Smooth muscle cell (in vitro differentiated cells): ENCODE data around the gene PURA. TPM values are rescaled to one million over a fixed set of nuclear protein-coding genes. Genes with fewer than 3 reads are reported as not detected.

Experiments
- DNase-seq: peaks from one replicate; lab custom pipeline; 2025; ENCODE audit not compliant: unreplicated experiment; lab: John Stamatoyannopoulos, UW
- H2AFZ ChIP-seq: fragments of 200-600 bp; sonication (generic); 2 replicates; pipeline ENCODE4 v1.6.0; 2016; ENCODE audit warnings: antibody characterized with exemption, low read depth, mild to moderate bottlenecking
- H3F3A ChIP-seq: fragments of 200-600 bp; sonication (generic); 2 replicates; pipeline ENCODE4 v1.6.0; 2017; ENCODE audit warnings: antibody characterized with exemption, low read depth
- H3K27ac ChIP-seq: fragments of 200-600 bp; sonication (generic); 2 replicates; pipeline ENCODE4 v1.5.1; 2016; ENCODE audit warnings: low read depth, mild to moderate bottlenecking
- H3K27me3 ChIP-seq: fragments of 200-600 bp; sonication (generic); 2 replicates; pipeline ENCODE4 v1.6.1; 2016; ENCODE audit warnings: low read depth, mild to moderate bottlenecking
- H3K36me3 ChIP-seq: fragments of 200-600 bp; sonication (generic); 2 replicates; pipeline ENCODE4 v1.5.1; 2016; ENCODE audit warnings: low read depth
- H3K4me1 ChIP-seq: fragments of 200-600 bp; sonication (generic); 2 replicates; pipeline ENCODE4 v1.5.1; 2016; ENCODE audit warnings: low read depth
- H3K4me2 ChIP-seq: fragments of 200-600 bp; sonication (generic); 2 replicates; pipeline ENCODE4 v1.6.0; 2016; ENCODE audit warnings: mild to moderate bottlenecking
- H3K4me3 ChIP-seq: fragments of 200-600 bp; sonication (generic); 2 replicates; pipeline ENCODE4 v1.5.1; 2016; ENCODE audit warnings: mild to moderate bottlenecking
- H3K79me2 ChIP-seq: fragments of 200-600 bp; sonication (generic); 2 replicates; pipeline ENCODE4 v1.6.0; 2016; ENCODE audit warnings: low read depth, mild to moderate bottlenecking
- H3K9ac ChIP-seq: fragments of 200-600 bp; sonication (generic); 2 replicates; pipeline ENCODE4 v1.6.0; 2016; ENCODE audit warnings: low read depth
- H3K9me3 ChIP-seq: fragments of 200-600 bp; sonication (generic); replicated peaks from 2 replicates; pipeline ENCODE4 v1.5.1; 2016; ENCODE audit warnings: low read depth
- H4K20me1 ChIP-seq: fragments of 200-600 bp; sonication (generic); 2 replicates; pipeline ENCODE4 v1.6.0; 2016; ENCODE audit warnings: low read depth
- CTCF ChIP-seq: fragments of 200-600 bp; sonication (generic); IDR thresholded peaks from 2 replicates; pipeline ENCODE4 v1.5.1; 2017; ENCODE audit warnings: borderline replicate concordance, mild to moderate bottlenecking, antibody characterized with exemption; ENCODE audit not compliant: insufficient read depth, poor library complexity, severe bottlenecking
- WGBS: methylation state at CpG from one replicate; pipeline ENCODE4 v1.1.7; 2016; ENCODE audit warnings: low lambda C conversion rate; 5-methylcytosine and 5-hydroxymethylcytosine counted together
- polyA plus RNA-seq: library from polyadenylated mRNA; unstranded; fragments of >200 nt; fragmentation: Nextera tagmentation; extraction: Ambion mirVana; gene quantifications from 2 replicates; pipeline ENCODE4 v1.2.1, GENCODE V29; 2016
- total RNA-seq: library from RNA; depleted of rRNA; stranded (reverse); fragments of >200 nt; gene quantifications from 2 replicates; pipeline ENCODE4 v1.2.3, GENCODE V29; 2014

Gene PURA
- total and polyA plus RNA-seq, 2 experiments from 2014 or later = 5.2 to 9.4 TPM

GRCh38 chr5:140162781-140163180, 48.9 kb downstream of the PURA start:
- Histone ChIP-seq H3K27me3 (no peaks in the 10 kb centered on the region), H3K79me2 (no peaks in the 10 kb centered on the region), H2AFZ (no peak overlapping the region), H4K20me1 (no peaks in the 10 kb centered on the region), H3K4me2 (no peak overlapping the region), H3K36me3 (no peaks in the 10 kb centered on the region), H3K9ac (no peak overlapping the region), H3F3A (no peaks in the 10 kb centered on the region), H3K4me3 (no peak overlapping the region), H3K4me1 (no peaks in the 10 kb centered on the region), H3K27ac (no peak overlapping the region), H3K9me3 (no peaks in the 10 kb centered on the region)
- TF ChIP-seq CTCF = no peak
- WGBS = 83% methylated on average over 5 of the region's 5 CpGs
- DNase-seq = no peak

GRCh38 chr5:140165101-140165922, 51.4 kb downstream of the PURA start:
- H3K9me3 ChIP-seq = no peaks in the 10 kb centered on the region
- no peak overlapping the region for H3K9ac ChIP-seq

DNA sequence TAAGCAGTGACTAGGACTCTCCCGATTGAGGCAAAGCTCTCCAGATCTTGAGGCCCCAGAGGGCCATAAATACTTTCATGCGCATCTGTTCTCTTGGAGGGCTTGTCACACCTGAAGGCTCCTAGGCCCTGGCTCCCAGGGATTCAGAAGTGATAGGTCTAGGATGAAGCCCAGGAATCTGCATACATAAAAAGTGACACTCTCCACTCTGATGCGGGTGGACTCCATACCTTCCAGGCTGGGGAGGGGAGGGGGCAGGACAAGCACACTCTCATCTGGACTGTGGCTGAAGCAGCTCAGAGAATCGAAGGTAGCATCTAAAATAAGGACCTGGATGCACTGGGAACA, 52.0 kb downstream of the PURA start:
- DNase-seq = no peak
- Histone ChIP-seq H3K4me2 (no peak overlapping the region), H3K36me3 (no peaks in the 10 kb centered on the region), H4K20me1 (no peaks in the 10 kb centered on the region), H3K4me3 (no peak overlapping the region), H3K27ac (no peak overlapping the region), H3F3A (no peaks in the 10 kb centered on the region), H3K4me1 (no peaks in the 10 kb centered on the region), H2AFZ (no peak overlapping the region), H3K9ac (no peak overlapping the region), H3K27me3 (no peaks in the 10 kb centered on the region), H3K9me3 (no peaks in the 10 kb centered on the region), H3K79me2 (no peaks in the 10 kb centered on the region)
- TF ChIP-seq CTCF = no peak
- WGBS = 56% methylated on average over 4 of the region's 4 CpGs

More at GRCh38 chr5:140165101-140165922, 51.4 kb downstream of the PURA start:
- Histone ChIP-seq H2AFZ (no peak overlapping the region), H3K4me2 (no peak overlapping the region), H4K20me1 (no peaks in the 10 kb centered on the region), H3K36me3 (no peaks in the 10 kb centered on the region), H3K79me2 (no peaks in the 10 kb centered on the region), H3F3A (no peaks in the 10 kb centered on the region), H3K4me3 (no peak overlapping the region), H3K27ac (no peak overlapping the region), H3K4me1 (no peaks in the 10 kb centered on the region), H3K27me3 (no peaks in the 10 kb centered on the region)
- TF ChIP-seq CTCF = no peak
- WGBS = 84% methylated on average over 4 of the region's 5 CpGs
- DNase-seq = no peak

DNA sequence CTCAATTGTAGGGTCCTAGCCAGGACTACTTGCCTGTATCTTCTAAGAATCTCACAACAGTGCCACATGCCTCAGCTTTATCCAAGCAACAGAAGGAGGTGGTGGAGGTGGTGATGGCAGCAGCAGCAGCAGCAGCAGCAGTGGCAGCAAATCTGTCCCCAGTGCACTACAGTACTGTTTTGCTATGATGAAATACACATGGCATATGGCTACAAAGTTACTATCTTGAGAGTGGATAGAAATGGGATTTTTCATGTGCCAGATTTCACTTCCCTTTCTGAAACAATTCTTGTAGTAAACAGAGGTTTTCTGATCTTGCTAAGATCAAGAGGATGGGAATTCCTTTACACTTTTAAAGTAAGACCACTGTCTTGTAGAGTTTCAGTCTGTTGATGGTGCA, 53.0 kb downstream of the PURA start:
- H3K4me2 ChIP-seq = no peak overlapping the region
- no peak overlapping the region for H3K9ac ChIP-seq
- no peak for TF ChIP-seq CTCF
- H3F3A ChIP-seq = no peaks in the 10 kb centered on the region
- no peaks in the 10 kb centered on the region for H3K79me2 ChIP-seq
- H2AFZ ChIP-seq = no peak overlapping the region
- H3K27me3 ChIP-seq = no peaks in the 10 kb centered on the region
- H3K4me1 ChIP-seq = no peaks in the 10 kb centered on the region
- no peaks in the 10 kb centered on the region for H3K9me3 ChIP-seq
- no peak for DNase-seq
- no peak overlapping the region for H3K27ac ChIP-seq
- H3K4me3 ChIP-seq = no peak overlapping the region
- no peaks in the 10 kb centered on the region for H3K36me3 ChIP-seq
- no peaks in the 10 kb centered on the region for H4K20me1 ChIP-seq
